Measurements from ENCODE around the gene APP.

- TF ChIP-seq CTCF (IDR thresholded peaks at IDR 0.05) (no peak), POLR2A (IDR thresholded peaks at IDR 0.05) (no peak)
These were observed 200.2 kb downstream of the APP start for GRCh38 chr21:25970254-25970930.
